Uterus (tissue), 4 donors: ENCODE measurements around the gene RNF114. TPM values are rescaled to one million over a fixed set of nuclear protein-coding genes. Genes with fewer than 3 reads are reported as not detected.
"Not testable (repeated sequence)": the region's sequence is repeated elsewhere in the genome, so short reads cannot be mapped to it uniquely, and the experiment has no call there.

Source experiments
- DNase-seq, 2 donors: peaks; one replicate each; pipeline ENCODE4 v3.0.0-alpha.2; 2019 to 2020
- H3K27ac ChIP-seq, 2 donors: fragments of 200-600 bp; sonication (generic); 1 replicate in 1 of 2; 2 replicates in 1 of 2; pipeline ENCODE4 v1.5.1; 2016 to 2018
- H3K27me3 ChIP-seq, 2 donors: fragments of 200-600 bp; sonication (generic); one replicate each; pipeline ENCODE4 v1.5.1; 2018 to 2019; ENCODE audit warnings: control low read depth in 1 of 2
- H3K36me3 ChIP-seq, 2 donors: fragments of 200-600 bp; sonication (generic); one replicate each; pipeline ENCODE4 v1.5.1; 2019; ENCODE audit warnings: control low read depth in 1 of 2
- H3K4me1 ChIP-seq, 2 donors: fragments of 200-600 bp; sonication (generic); one replicate each; pipeline ENCODE4 v1.5.1; 2018 to 2019; ENCODE audit warnings: control low read depth in 1 of 2
- H3K4me3 ChIP-seq, 2 donors: fragments of 200-600 bp; sonication (generic); 1 replicate in 1 of 2; 2 replicates in 1 of 2; pipeline ENCODE4 v1.5.1; 2018 to 2019; ENCODE audit warnings: mild to moderate bottlenecking in 1 of 2
- H3K9me3 ChIP-seq, 2 donors: fragments of 200-600 bp; sonication (generic); one replicate each; pipeline ENCODE4 v1.5.1; 2019; ENCODE audit warnings: control low read depth in 1 of 2
- CTCF ChIP-seq, 4 experiments: fragments of 200-600 bp in 2 of 4; fragments of 450-650 bp in 2 of 4; sonication (generic) in 2 of 4; IDR thresholded peaks; one replicate each; pipeline ENCODE4 v1.5.1; 2016 to 2019; ENCODE audit warnings: antibody characterized with exemption in 4 of 4, mild to moderate bottlenecking in 2 of 4, moderate library complexity in 1 of 4
- POLR2A ChIP-seq, 2 donors: fragments of 450-650 bp; IDR thresholded peaks; one replicate each; pipeline ENCODE4 v1.6.1; 2016; ENCODE audit warnings: antibody characterized with exemption in 2 of 2, mild to moderate bottlenecking in 1 of 2, moderate library complexity in 1 of 2
- intact Hi-C: fragments of 100-400 bp; cut with DNase I; formaldehyde crosslinking; loops from one replicate; pipeline ENCODE4 v1.15.1; 2023; ENCODE audit warnings: low total_unique reads
- small RNA-seq: library from RNA; depleted of rRNA; stranded (forward); fragments of <200 nt; gene quantifications from one replicate; pipeline ENCODE3, GENCODE V24; 2016
- total RNA-seq, 4 donors: library from RNA; depleted of rRNA in 3 of 4; stranded (reverse); fragments of >200 nt in 3 of 4; gene quantifications; one replicate each; pipeline versions ENCODE4 v1.1.0 to v1.2.4, GENCODE V29; 2014 to 2023
- donor health status: DM: yes; HTN: yes; CAD: no.

RNF114 gene
- total RNA-seq, 4 donors from 2014 or later = 37.6 to 118 (median 88.0) TPM

GRCh38 chr20:49995586-49995985, 59.4 kb downstream of the RNF114 start:
- Histone ChIP-seq H3K4me1 (no peaks in the 10 kb centered on the region), H3K27ac (no peak overlapping the region), H3K4me3 (no peak overlapping the region), H3K27me3 (no peaks in the 10 kb centered on the region), H3K9me3 (no peaks in the 10 kb centered on the region), H3K36me3 (no peaks in the 10 kb centered on the region)
- no peak for TF ChIP-seq POLR2A (IDR thresholded peaks at IDR 0.05)
- DNase-seq = no peak
- intact Hi-C loops = no loop called here

GRCh38 chr20:49998478-49999188, 62.4 kb downstream of the RNF114 start:
- H3K27me3 ChIP-seq, H3K4me1 ChIP-seq, H3K4me3 ChIP-seq, H3K36me3 ChIP-seq, H3K27ac ChIP-seq, DNase-seq, H3K9me3 ChIP-seq, intact Hi-C loops: not testable (repeated sequence)

DNA sequence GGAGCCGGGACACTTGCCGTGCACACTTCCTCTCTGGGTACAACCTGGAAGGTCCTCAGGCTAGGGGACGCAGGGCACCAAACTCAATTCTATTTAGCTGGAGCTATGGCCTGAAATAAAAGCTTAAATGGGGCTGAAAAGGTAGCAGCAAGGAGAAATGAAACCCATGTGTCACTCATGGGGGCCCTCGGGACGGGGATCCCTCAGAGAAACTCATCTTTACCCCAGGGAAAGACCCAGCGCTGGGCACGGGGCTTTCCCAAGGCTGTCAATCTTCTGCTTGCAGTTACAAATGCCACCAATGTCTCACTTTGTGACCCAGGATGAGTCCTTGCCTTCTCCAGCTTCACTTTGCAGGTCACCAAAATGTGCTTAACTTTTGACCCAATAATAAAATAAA, 63.1 kb downstream of the RNF114 start:
- intact Hi-C loops = no loop called here
- Histone ChIP-seq H3K9me3 (no peaks in the 10 kb centered on the region), H3K4me1 (no peaks in the 10 kb centered on the region), H3K4me3 (no peak overlapping the region), H3K27me3 (no peaks in the 10 kb centered on the region), H3K36me3 (no peaks in the 10 kb centered on the region), H3K27ac (no peak overlapping the region)
- TF ChIP-seq POLR2A (IDR thresholded peaks at IDR 0.05) = no peak
- TF ChIP-seq CTCF (IDR thresholded peaks at IDR 0.05) = no peak
- DNase-seq = no peak

DNA sequence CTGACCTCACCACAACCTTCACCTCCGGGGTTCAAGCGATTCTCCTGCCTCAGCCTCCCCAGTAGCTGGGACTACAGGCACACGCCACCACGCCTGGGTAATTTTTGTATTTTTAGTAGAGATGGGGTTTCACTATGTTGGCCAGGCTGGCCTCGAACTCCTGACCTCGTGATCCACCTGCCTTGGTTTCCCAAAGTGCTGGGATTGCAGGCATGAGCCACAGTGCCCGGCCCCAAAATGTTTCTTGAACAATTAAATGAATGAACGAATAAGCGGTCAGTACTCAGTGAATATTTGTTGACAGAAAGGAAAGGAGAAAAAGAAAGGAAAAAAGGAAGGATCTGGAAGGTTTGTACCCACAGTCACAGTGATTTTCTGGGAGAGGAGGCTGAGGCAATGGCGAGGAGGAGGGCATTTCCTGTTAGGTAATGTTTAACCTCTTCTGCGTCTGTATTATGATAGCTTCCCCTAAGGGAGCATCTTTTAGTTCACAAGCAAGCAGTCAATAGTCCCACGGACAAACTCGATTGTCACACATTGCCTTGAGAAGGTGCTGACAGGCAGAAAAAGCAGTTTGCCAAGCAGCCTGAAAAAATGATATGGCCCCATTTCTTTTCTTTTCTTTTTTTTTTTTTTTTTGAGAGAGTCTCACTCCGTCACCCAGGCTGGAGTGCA, 64.5 kb downstream of the RNF114 start:
- H3K4me1 ChIP-seq, DNase-seq, intact Hi-C loops, H3K4me3 ChIP-seq, H3K27me3 ChIP-seq, H3K27ac ChIP-seq, H3K9me3 ChIP-seq, H3K36me3 ChIP-seq: not testable (repeated sequence)

GRCh38 chr20:50001784-50002311, 65.7 kb downstream of the RNF114 start:
- Histone ChIP-seq H3K27ac (no peak overlapping the region), H3K27me3 (no peaks in the 10 kb centered on the region), H3K36me3 (no peaks in the 10 kb centered on the region), H3K4me3 (no peak overlapping the region), H3K9me3 (no peaks in the 10 kb centered on the region), H3K4me1 (no peaks in the 10 kb centered on the region)
- intact Hi-C loops = no loop called here
- no peak for DNase-seq
- TF ChIP-seq CTCF (IDR thresholded peaks at IDR 0.05) (no peak), POLR2A (IDR thresholded peaks at IDR 0.05) (no peak)

- Histone ChIP-seq H3K4me3 (no peak overlapping the region), H3K27me3 (no peaks in the 10 kb centered on the region), H3K4me1 (no peaks in the 10 kb centered on the region), H3K27ac (no peak overlapping the region), H3K9me3 (no peaks in the 10 kb centered on the region), H3K36me3 (no peaks in the 10 kb centered on the region)
- no peak for DNase-seq
- intact Hi-C loops = no loop called here
- TF ChIP-seq POLR2A (IDR thresholded peaks at IDR 0.05) (no peak), CTCF (IDR thresholded peaks at IDR 0.05) (no peak)
Measured at GRCh38 chr20:50003253-50003656, 67.1 kb downstream of the RNF114 start.

Small RNAs within 50 kb of the gene (small RNA-seq; reads per million reads assigned to genes)
- not detected for gene RF00017
- gene RF00019 = not detected
- not detected for gene RNU6-147P

Other genes starting within 250 kb of the RNF114 start
- gene B4GALT5, start 222.5 kb upstream of the RNF114 start, total RNA-seq = 10 to 100 TPM; 13.5 to 59.0 (median 25.0) TPM
- gene SLC9A8, start 123.6 kb upstream of the RNF114 start, total RNA-seq = 10 to 100 TPM in 1 of 4 donors, 1 to 10 TPM in 3; 1.3 to 12.8 (median 4.3) TPM
- gene SPATA2, start 20.9 kb upstream of the RNF114 start, total RNA-seq = 1 to 10 TPM; 2.4 to 9.2 (median 3.5) TPM
- 10 to 100 TPM in 1 of 4 donors, 1 to 10 TPM in 3; 1.0 to 15.4 (median 4.5) TPM for gene SNAI1, start 46.6 kb downstream of the RNF114 start, total RNA-seq
- gene UBE2V1, start 176.8 kb downstream of the RNF114 start, total RNA-seq = 100 to 1,000 TPM in 1 of 4 donors, 10 to 100 TPM in 3; 45.6 to 124 (median 62.9) TPM
- 10 to 100 TPM in 1 of 4 donors, 1 to 10 TPM in 3; 1.5 to 19.8 (median 6.1) TPM for gene PEDS1, start 217.3 kb downstream of the RNF114 start, total RNA-seq